Neural cell (in vitro differentiated cells): ENCODE measurements around the gene E4F1. TPM values are rescaled to one million over a fixed set of nuclear protein-coding genes. Genes with fewer than 3 reads are reported as not detected.

Experiments
- H2AFZ ChIP-seq: fragments of 200-600, 300-800 bp; sonication (generic), shearing (Covaris generic); 2 replicates; pipeline ENCODE4 v1.6.0; 2014; ENCODE audit warnings: low read depth, mild to moderate bottlenecking, antibody characterized with exemption, low read length, moderate library complexity
- H3F3A ChIP-seq: fragments of 200-600 bp; shearing (Covaris generic); 2 replicates; pipeline ENCODE4 v1.6.1; 2016; ENCODE audit warnings: mild to moderate bottlenecking, moderate library complexity, mixed read lengths, antibody characterized with exemption, low read length; ENCODE audit not compliant: insufficient read depth, poor library complexity, severe bottlenecking
- H3K27ac ChIP-seq: fragments of 200-600, 300-800 bp; sonication (generic), shearing (Covaris generic); 2 replicates; pipeline ENCODE4 v1.5.1; 2014; ENCODE audit warnings: mild to moderate bottlenecking, low read length, moderate library complexity
- H3K27me3 ChIP-seq: fragments of 300-800, 200-600 bp; sonication (generic), shearing (Covaris generic); 2 replicates; pipeline ENCODE4 v1.6.0; 2014; ENCODE audit warnings: mild to moderate bottlenecking, low read depth, low read length, moderate library complexity; ENCODE audit not compliant: insufficient read depth
- H3K36me3 ChIP-seq: fragments of 300-800, 200-600 bp; sonication (generic), shearing (Covaris generic); 2 replicates; pipeline ENCODE4 v1.5.1; 2014; ENCODE audit warnings: mild to moderate bottlenecking, antibody characterized with exemption, low read length, moderate library complexity; ENCODE audit not compliant: insufficient read depth
- H3K4me2 ChIP-seq: fragments of 300-800, 200-600 bp; sonication (generic), shearing (Covaris generic); 2 replicates; pipeline ENCODE4 v1.6.0; 2014; ENCODE audit warnings: mild to moderate bottlenecking, low read length
- H3K4me3 ChIP-seq: fragments of 300-800, 200-600 bp; sonication (generic), shearing (Covaris generic); 2 replicates; pipeline ENCODE4 v1.5.1; 2014; ENCODE audit warnings: mild to moderate bottlenecking, low read length, moderate library complexity
- H3K79me2 ChIP-seq: fragments of 200-600 bp; shearing (Covaris generic); replicated peaks from 2 replicates; pipeline ENCODE4 v1.6.0; 2014; ENCODE audit warnings: mild to moderate bottlenecking, low read length, moderate library complexity; ENCODE audit not compliant: insufficient read depth
- H3K9ac ChIP-seq: fragments of 300-800, 200-600 bp; sonication (generic), shearing (Covaris generic); 2 replicates; pipeline ENCODE4 v1.6.1; 2016; ENCODE audit warnings: mild to moderate bottlenecking, low read length, mixed read lengths
- H3K9me2 ChIP-seq: fragments of 200-600 bp; shearing (Covaris generic); 2 replicates; pipeline ENCODE4 v1.6.1; 2016; ENCODE audit warnings: mild to moderate bottlenecking, low read length, mixed read lengths; ENCODE audit not compliant: insufficient read depth
- H3K9me3 ChIP-seq: fragments of 200-600, 300-800 bp; sonication (generic), shearing (Covaris generic); 2 replicates; pipeline ENCODE4 v1.6.1; 2016; ENCODE audit warnings: mild to moderate bottlenecking, mixed run types, low read length, moderate library complexity, mixed read lengths
- H4K20me1 ChIP-seq: fragments of 200-600 bp; shearing (Covaris generic); 2 replicates; pipeline ENCODE4 v1.6.1; 2016; ENCODE audit warnings: mild to moderate bottlenecking, mixed run types; ENCODE audit not compliant: insufficient read depth
- CTCF ChIP-seq: fragments of 450-650 bp; IDR thresholded peaks from 2 replicates; pipeline ENCODE4 v1.5.1; 2014; ENCODE audit warnings: antibody characterized with exemption, mild to moderate bottlenecking, moderate library complexity; ENCODE audit not compliant: poor library complexity, severe bottlenecking
- EP300 ChIP-seq: fragments of 450-650 bp; conservative IDR thresholded peaks from 2 replicates; pipeline ENCODE4 v1.6.1; 2014; ENCODE audit warnings: antibody characterized with exemption, mild to moderate bottlenecking, moderate library complexity; ENCODE audit not compliant: poor library complexity, severe bottlenecking
- EZH2 ChIP-seq: fragments of 200-600, 300-800 bp; shearing (Covaris generic), sonication (generic); IDR thresholded peaks from 2 replicates; pipeline ENCODE4 v1.6.1; 2014; ENCODE audit warnings: antibody characterized with exemption, low read length, borderline replicate concordance, mild to moderate bottlenecking; ENCODE audit not compliant: insufficient read depth, poor library complexity, severe bottlenecking
- MXI1 ChIP-seq: fragments of 450-650 bp; conservative IDR thresholded peaks from 2 replicates; pipeline ENCODE4 v1.6.1; 2014; ENCODE audit warnings: antibody characterized with exemption, mild to moderate bottlenecking; ENCODE audit not compliant: poor library complexity, severe bottlenecking
- POLR2AphosphoS5 ChIP-seq: IDR thresholded peaks from 2 replicates; pipeline ENCODE4 v1.6.1; 2012
- RAD21 ChIP-seq: fragments of 450-650 bp; conservative IDR thresholded peaks from 2 replicates; pipeline ENCODE4 v1.6.1; 2014; ENCODE audit warnings: antibody characterized with exemption, mild to moderate bottlenecking, moderate library complexity
- REST ChIP-seq: IDR thresholded peaks from 2 replicates; pipeline ENCODE4 v1.6.1; 2012; ENCODE audit warnings: borderline replicate concordance
- SMC3 ChIP-seq: fragments of 450-650 bp; conservative IDR thresholded peaks from 2 replicates; pipeline ENCODE4 v1.6.1; 2014; ENCODE audit warnings: antibody characterized with exemption, mild to moderate bottlenecking, moderate library complexity; ENCODE audit not compliant: poor library complexity
- TAF1 ChIP-seq: IDR thresholded peaks from 2 replicates; pipeline ENCODE4 v1.6.1; 2012; ENCODE audit warnings: low read depth
- polyA plus RNA-seq: library from polyadenylated mRNA; depleted of rRNA; stranded (reverse); fragments of >200 nt; gene quantifications from 2 replicates; pipeline ENCODE4 v1.2.3, GENCODE V29; 2014

Gene E4F1
- polyA plus RNA-seq, 1 donor from 2014 or later = 64.9 TPM

DNA sequence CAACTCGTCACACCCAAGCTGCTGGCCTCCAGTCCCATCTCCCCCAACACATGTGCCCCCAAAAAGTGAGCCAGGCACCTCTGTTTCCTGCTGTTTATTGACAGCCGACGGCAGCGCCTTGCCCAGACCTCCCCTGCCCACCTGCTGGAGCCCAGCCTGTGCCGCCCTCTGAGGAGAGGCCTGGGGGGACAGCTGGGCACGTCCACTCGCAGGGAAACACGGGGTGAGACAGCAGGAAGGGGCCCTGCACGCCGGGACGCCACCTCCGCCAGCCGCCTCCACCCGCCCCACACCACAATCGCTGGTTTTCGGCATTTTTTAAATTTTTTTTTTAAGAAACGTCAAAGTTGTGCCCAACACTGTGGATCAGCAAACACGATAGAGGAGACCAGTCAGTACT is 46.3 kb upstream of the E4F1 start (continued):
- no peak for TF ChIP-seq EP300

- H3K27ac ChIP-seq = no peak overlapping the region
- no peaks in the 10 kb centered on the region for H3K9me2 ChIP-seq
- H3K36me3 ChIP-seq = no peaks in the 10 kb centered on the region
Observed at GRCh38 chr16:2177561-2177960, 45.8 kb upstream of the E4F1 start.

DNA sequence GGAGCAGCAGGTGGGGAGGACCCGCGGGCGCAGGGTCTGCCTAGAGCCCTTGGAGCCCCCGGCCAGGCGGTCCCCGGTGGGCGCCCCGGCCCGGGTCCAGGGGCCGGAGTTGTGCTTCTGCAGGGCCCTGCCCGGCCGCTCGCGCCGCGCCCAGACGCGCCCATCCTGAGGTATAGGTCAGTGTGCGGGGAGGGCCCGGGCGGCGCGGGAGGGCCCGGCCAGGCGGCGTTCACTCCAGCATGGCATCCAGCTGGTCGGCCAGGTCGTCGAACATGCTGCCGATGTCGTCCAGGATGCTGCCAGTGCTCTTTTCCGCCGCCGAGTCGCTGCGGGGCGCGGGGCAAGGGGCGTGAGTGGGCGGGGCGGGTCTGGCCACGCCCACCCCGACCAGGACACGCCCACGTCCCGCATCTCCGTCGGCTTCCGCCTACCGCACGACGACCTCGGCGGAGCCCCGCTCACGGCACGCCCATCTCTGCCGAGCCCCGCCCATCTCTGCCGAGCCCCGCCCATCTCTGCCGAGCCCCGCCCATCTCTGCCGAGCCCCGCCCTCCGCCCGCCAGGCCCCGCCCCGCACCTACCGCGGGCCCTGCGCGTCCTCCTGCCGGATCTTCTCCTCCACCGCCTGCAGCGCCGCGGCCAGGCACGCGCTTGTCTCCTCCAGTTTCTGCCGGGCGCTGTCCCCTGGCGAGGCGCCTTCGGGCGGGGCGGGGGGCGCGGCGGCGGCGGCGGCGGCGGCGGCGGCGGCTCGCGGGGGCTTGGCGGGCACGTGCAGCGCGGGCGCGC is 44.9 kb upstream of the E4F1 start:
- no peaks in the 10 kb centered on the region for H4K20me1 ChIP-seq
- no peak overlapping the region for H3K27ac ChIP-seq
- H3K79me2 ChIP-seq = no peaks in the 10 kb centered on the region
- no peak overlapping the region for H2AFZ ChIP-seq
- H3K4me2 ChIP-seq = no peak overlapping the region
- H3K4me3 ChIP-seq = no peak overlapping the region
- TF ChIP-seq EZH2 (no peak), CTCF (no peak), EP300 (no peak), MXI1 (no peak), REST (no peak), TAF1 (no peak), SMC3 (no peak), RAD21 (no peak), POLR2AphosphoS5 (no peak)
- no peaks in the 10 kb centered on the region for H3K9me2 ChIP-seq
- H3K27me3 ChIP-seq = no peaks in the 10 kb centered on the region
- no peak overlapping the region for H3K9ac ChIP-seq
- H3K36me3 ChIP-seq = no peaks in the 10 kb centered on the region
- no peaks in the 10 kb centered on the region for H3F3A ChIP-seq
- H3K9me3 ChIP-seq = no peaks in the 10 kb centered on the region

More at GRCh38 chr16:2177561-2177960, 45.8 kb upstream of the E4F1 start:
- H3K9me3 ChIP-seq = no peaks in the 10 kb centered on the region
- no peaks in the 10 kb centered on the region for H4K20me1 ChIP-seq
- H3F3A ChIP-seq = no peaks in the 10 kb centered on the region
- no peak overlapping the region for H3K4me2 ChIP-seq
- H3K79me2 ChIP-seq = no peaks in the 10 kb centered on the region
- no peaks in the 10 kb centered on the region for H3K27me3 ChIP-seq
- H3K9ac ChIP-seq = no peak overlapping the region
- no peak overlapping the region for H2AFZ ChIP-seq
- no peak for TF ChIP-seq RAD21
- TF ChIP-seq POLR2AphosphoS5 = peak; percentile 9
- H3K4me3 ChIP-seq = no peak overlapping the region
